GM21381 (cell line): ENCODE results near the gene PIP.
"Not testable (repeated sequence)": the region's sequence is repeated elsewhere in the genome, so short reads cannot be mapped to it uniquely, and the experiment has no call there.

Experiments used
- ATAC-seq: cut with Tn5 transposase; IDR thresholded peaks from one replicate; pipeline ENCODE4 v1.9.1; 2021; ENCODE audit warnings: mild to moderate bottlenecking, moderate library complexity; ENCODE audit not compliant: unreplicated experiment

Gene PIP

DNA sequence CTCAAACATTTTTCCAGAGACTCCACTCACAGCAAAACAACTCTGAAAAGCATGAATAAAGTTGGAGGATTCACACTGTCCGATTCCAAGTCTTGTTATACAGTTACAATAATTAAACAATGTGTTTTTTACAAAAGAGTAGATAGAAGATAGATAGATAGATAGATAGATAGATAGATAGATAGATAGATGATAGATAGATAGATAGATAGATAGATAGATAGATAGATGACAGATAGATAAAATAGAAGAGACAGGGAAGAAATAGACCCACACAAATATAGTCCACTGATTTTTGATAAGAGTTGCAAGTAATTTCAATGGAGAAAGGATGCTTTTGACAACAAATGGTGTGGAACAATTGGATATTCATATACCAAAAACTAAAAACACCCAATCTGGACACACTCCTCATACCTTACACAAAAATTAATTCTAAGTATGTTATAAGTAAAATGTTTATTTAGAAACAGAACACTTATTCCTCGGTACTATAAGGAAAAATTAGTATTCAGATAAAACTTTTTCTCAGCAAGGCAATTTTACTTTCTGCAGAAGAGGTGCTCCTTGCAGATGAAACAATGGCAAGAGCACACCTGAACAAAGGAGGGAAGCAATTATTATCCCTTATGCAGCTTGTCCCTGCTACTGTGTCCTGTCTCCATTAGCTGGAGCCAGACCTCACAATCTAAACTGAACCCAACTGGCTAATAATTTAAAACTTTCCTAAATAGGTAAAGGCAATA lies 45.7 kb downstream of the PIP start:
- ATAC-seq = no peak

- not testable (repeated sequence) for ATAC-seq
Measured at GRCh38 chr7:143180771-143181170, 48.9 kb downstream of the PIP start.

GRCh38 chr7:143181349-143181748 lies 49.5 kb downstream of the PIP start:
- no peak for ATAC-seq

DNA sequence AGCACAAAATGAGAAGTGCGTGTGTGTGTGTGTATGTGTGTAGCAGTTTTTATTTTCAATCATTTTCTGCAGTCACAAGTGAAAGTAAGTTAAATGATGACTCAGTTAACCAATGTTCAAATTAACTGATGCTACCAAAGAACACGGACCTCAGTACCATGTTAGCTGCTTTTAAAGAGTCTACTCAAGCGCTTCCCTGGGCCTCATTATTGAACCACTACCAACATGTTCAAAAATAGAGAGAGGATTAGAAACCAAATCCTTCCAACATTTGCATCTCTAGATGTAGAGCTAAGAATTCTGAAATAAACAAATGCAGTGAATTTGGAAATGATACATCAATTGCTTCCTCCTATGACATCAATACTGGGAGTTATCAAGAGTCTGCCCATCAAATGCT lies 51.1 kb downstream of the PIP start, which contains the start of gene TAS2R39:
Gene TAS2R39, plus strand, starts transcription at position 396 of the 400 bp plus-strand sequence. Its CDS starts 0 bp downstream, at position 396.
- ATAC-seq = no peak

- no peak for ATAC-seq
Measured at GRCh38 chr7:143185551-143185950, 53.7 kb downstream of the PIP start.

- ATAC-seq = no peak
Measured at GRCh38 chr7:143188994-143189393, 57.1 kb downstream of the PIP start.
